Panc1 (cell line): Measurements from ENCODE around the gene STXBP3.

Experiments
- CTCF ChIP-seq: fragments of 450-650 bp; IDR thresholded peaks from 2 replicates; pipeline ENCODE4 v1.5.1; 2017; ENCODE audit warnings: mild to moderate bottlenecking
- POLR2AphosphoS5 ChIP-seq: IDR thresholded peaks from 2 replicates; pipeline ENCODE4 v1.6.1; 2012; ENCODE audit warnings: mild to moderate bottlenecking, low read depth, low read length, moderate library complexity

DNA sequence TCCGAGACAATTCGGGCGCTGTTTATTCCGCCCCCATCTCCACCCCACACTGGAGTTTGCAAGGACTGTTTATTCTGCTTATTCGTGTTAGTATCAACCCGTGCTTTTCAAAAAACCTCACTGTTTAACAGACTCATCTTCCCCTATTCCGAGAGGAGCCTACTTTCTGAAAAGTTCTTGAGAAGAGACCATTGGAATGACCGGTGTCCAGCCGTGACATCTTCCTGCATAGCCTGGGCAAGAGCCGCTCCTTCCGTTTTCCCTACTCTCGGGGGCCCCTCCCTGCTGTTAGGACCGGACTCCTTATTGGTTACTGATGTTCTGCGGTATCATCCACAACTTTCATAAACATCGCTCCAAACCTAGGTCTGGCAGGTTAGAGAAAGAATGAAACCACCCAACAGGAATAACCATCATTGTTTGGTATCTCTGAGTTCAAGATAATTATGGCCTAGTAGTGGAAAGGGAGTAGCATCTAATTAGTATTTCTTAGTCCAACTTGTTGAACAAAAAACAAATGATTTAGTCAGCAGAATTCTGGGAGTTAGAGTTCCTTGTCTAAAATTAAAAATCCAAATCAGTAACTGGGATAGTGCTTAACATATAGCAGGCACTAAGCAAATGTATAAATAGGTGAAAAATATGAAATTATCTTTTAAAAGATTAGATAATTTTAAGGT lies 837 bp downstream of the STXBP3 start:
- TF ChIP-seq CTCF (no peak), POLR2AphosphoS5 (no peak; the same call in 1 of the 2 replicates)
